GM21360 (cell line): ENCODE measurements around the gene RUFY3.
"Not testable (repeated sequence)": the region's sequence is repeated elsewhere in the genome, so short reads cannot be mapped to it uniquely, and the experiment has no call there.

Experiments
- ATAC-seq: cut with Tn5 transposase; IDR thresholded peaks from one replicate; pipeline ENCODE4 v1.9.1; 2021; ENCODE audit warnings: mild to moderate bottlenecking, moderate library complexity; ENCODE audit not compliant: unreplicated experiment

Gene RUFY3

GRCh38 chr4:70721747-70722146 is at the start of gene RUFY3:
RUFY3 (plus strand) TSS chr4:70721964; CDS start chr4:70722574, 610 bp downstream.
- ATAC-seq = no peak

GRCh38 chr4:70674191-70674590 is 47.6 kb upstream of the RUFY3 start:
- ATAC-seq = no peak

GRCh38 chr4:70674731-70675130 is 47.0 kb upstream of the RUFY3 start:
- no peak for ATAC-seq

- no peak for ATAC-seq
Observed at GRCh38 chr4:70676554-70677090, 45.1 kb upstream of the RUFY3 start.

- ATAC-seq = peak; percentile 64
Observed at GRCh38 chr4:70678383-70678999, 43.3 kb upstream of the RUFY3 start.

GRCh38 chr4:70680934-70681333 is 40.8 kb upstream of the RUFY3 start:
- ATAC-seq = no peak

- ATAC-seq = no peak
Observed at GRCh38 chr4:70681704-70682103, 40.1 kb upstream of the RUFY3 start.

- not testable (repeated sequence) for ATAC-seq
Observed at GRCh38 chr4:70682142-70682541, 39.6 kb upstream of the RUFY3 start.

- ATAC-seq = peak; percentile 7
Observed at GRCh38 chr4:70687392-70687791, 34.4 kb upstream of the RUFY3 start.

- ATAC-seq = peak; percentile 93
Observed at GRCh38 chr4:70687821-70688794, 33.7 kb upstream of the RUFY3 start, which contains the start of gene UTP3. UTP3 (plus strand) TSS chr4:70688532; CDS start chr4:70688678, 146 bp downstream.

GRCh38 chr4:70688795-70689231 is 33.0 kb upstream of the RUFY3 start:
- no peak for ATAC-seq

GRCh38 chr4:70691661-70692060 is 30.1 kb upstream of the RUFY3 start:
- ATAC-seq = no peak

- not testable (repeated sequence) for ATAC-seq
Observed at GRCh38 chr4:70694633-70695032, 27.1 kb upstream of the RUFY3 start.

GRCh38 chr4:70698435-70698834 is 23.3 kb upstream of the RUFY3 start:
- ATAC-seq = not testable (repeated sequence)

- no peak for ATAC-seq
Observed at GRCh38 chr4:70700712-70701111, 21.1 kb upstream of the RUFY3 start.

- no peak for ATAC-seq
Observed at GRCh38 chr4:70701271-70701670, 20.5 kb upstream of the RUFY3 start.

- ATAC-seq = not testable (repeated sequence)
Observed at GRCh38 chr4:70702592-70702991, 19.2 kb upstream of the RUFY3 start.

- ATAC-seq = no peak
Observed at GRCh38 chr4:70703619-70704214, 18.0 kb upstream of the RUFY3 start.

GRCh38 chr4:70704215-70704930 is 17.4 kb upstream of the RUFY3 start:
- peak; percentile 58 for ATAC-seq

- ATAC-seq = peak; percentile 32
Observed at GRCh38 chr4:70704931-70705182, 16.9 kb upstream of the RUFY3 start.
